Putamen (tissue), 1 donor: ENCODE results near the gene FLNC.

Experiments
- DNase-seq: peaks from one replicate; pipeline ENCODE4 v3.0.0-alpha.2; 2016; ENCODE audit warnings: low spot score

FLNC gene

GRCh38 chr7:128878226-128879105 is 48.3 kb downstream of the FLNC start:
- DNase-seq: no peak

GRCh38 chr7:128879461-128879938 is 49.3 kb downstream of the FLNC start:
- DNase-seq: no peak

- peak; percentile 60 for DNase-seq
Observed at GRCh38 chr7:128879939-128880746, 49.9 kb downstream of the FLNC start.

- DNase-seq: no peak
Observed at GRCh38 chr7:128880791-128881457, 50.7 kb downstream of the FLNC start.

- DNase-seq: no peak
Observed at GRCh38 chr7:128881458-128882125, 51.4 kb downstream of the FLNC start.

GRCh38 chr7:128882134-128882533 is 51.9 kb downstream of the FLNC start:
- no peak for DNase-seq

GRCh38 chr7:128883622-128884448 is 53.6 kb downstream of the FLNC start:
- DNase-seq: peak; percentile 55

- DNase-seq: no peak
Observed at GRCh38 chr7:128884561-128885369, 54.6 kb downstream of the FLNC start.

GRCh38 chr7:128885370-128886187 is 55.4 kb downstream of the FLNC start:
- no peak for DNase-seq

GRCh38 chr7:128886391-128887168 is 56.4 kb downstream of the FLNC start:
- DNase-seq: no peak

GRCh38 chr7:128887169-128888038 is 57.2 kb downstream of the FLNC start:
- DNase-seq: no peak

- DNase-seq: no peak
Observed at GRCh38 chr7:128888039-128888755, 58.0 kb downstream of the FLNC start.

- no peak for DNase-seq
Observed at GRCh38 chr7:128888756-128889095, 58.5 kb downstream of the FLNC start.

GRCh38 chr7:128889121-128889520 is 58.9 kb downstream of the FLNC start:
- DNase-seq: no peak

GRCh38 chr7:128890306-128891109 is 60.3 kb downstream of the FLNC start:
- DNase-seq: no peak
